HG02571 (cell line): ENCODE data around the gene LRG1.

Experiments used
- ATAC-seq: cut with Tn5 transposase; IDR thresholded peaks from one replicate; pipeline ENCODE4 v1.9.1; 2021; ENCODE audit warnings: mild to moderate bottlenecking, moderate library complexity; ENCODE audit not compliant: unreplicated experiment

LRG1 gene, protein sequence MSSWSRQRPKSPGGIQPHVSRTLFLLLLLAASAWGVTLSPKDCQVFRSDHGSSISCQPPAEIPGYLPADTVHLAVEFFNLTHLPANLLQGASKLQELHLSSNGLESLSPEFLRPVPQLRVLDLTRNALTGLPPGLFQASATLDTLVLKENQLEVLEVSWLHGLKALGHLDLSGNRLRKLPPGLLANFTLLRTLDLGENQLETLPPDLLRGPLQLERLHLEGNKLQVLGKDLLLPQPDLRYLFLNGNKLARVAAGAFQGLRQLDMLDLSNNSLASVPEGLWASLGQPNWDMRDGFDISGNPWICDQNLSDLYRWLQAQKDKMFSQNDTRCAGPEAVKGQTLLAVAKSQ

DNA sequence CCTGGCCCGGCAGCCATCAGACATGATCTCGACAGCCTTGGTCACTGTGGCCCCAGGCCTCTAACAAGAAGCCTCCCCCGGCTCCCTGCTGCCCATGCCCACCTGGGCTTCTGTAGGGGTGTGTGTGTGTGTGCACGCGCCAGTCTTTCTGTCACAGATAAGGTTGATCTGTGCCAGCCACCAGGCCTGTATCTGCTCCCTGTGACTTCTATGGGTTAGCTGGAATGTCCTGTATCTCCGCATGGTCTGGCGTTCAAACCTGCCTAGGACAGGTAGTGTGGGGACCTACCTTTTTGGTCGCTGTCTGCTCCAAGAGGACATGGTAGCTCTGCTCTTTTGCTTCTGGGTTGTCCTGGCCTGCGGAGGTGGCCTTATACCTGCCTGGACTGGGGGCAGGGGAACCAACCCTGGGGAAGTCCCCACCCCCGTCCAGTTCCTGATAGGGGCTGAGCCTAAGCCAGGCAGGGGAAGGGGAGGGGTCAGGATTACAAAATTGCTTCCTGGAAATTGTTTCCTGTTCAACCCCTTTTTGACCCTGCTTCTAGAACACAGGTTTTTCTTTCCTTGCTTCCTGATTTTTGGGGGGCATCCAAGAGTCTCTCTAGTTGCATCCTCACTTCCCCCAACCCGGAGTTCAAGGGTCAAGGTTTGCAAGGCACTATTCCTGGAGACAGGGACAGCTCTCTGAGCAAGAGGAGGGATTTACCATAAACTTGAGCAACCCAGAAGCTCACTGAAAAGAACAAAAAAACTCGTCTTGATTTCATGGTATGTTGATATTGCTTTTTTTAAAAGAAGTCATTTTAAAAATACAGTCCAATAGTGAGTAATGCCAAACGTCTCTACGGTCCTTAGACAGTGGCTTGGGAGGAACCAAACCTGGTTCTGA is at the start of gene LRG1:
Gene LRG1 (minus strand): TSS at position 344 of the 889 bp plus-strand sequence. CDS start 23 bp downstream, at position 321.
- no peak for ATAC-seq

DNA sequence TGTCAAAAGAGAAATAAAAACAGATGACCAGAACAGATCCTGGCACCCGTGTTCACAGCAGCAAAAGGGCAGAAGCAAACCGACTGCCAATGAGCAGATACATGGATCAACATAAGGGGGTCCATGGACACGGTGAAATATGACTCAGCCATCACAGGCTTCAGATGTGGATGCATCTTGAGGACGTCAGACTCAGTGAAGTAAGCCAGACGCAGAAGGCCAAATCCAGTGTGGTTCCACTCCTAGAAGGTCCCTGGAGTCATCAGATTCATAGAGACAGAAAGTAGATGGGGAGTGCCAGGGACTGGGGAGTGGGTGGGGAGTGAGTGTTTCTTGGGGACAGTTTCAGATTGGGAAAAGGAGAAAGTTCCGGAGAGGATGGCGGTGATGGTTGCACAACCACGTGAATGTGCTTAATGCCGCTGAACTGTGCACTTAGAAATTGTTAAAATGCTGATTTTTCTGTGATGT is 48.5 kb upstream of the LRG1 start:
- ATAC-seq, result no peak

DNA sequence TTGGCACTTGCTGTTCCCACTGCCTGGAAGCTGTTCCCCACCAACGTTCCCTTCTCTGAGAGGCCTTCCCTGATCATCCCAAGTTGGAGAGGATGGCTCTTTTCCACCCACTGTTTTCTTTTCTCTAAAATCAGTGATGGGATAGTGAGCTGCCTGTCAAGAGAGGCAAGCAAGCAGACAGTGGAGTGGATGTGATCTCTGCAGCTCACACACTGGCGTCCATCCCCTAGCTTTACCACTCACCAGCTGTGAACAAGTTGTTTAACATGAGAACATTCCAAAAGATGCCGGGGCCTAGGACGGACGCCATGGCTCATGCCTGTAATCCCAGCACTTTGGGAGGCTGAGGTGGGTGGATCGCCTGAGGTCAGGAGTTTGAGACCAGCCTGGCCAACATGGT is 47.7 kb upstream of the LRG1 start:
- ATAC-seq, result no peak

DNA sequence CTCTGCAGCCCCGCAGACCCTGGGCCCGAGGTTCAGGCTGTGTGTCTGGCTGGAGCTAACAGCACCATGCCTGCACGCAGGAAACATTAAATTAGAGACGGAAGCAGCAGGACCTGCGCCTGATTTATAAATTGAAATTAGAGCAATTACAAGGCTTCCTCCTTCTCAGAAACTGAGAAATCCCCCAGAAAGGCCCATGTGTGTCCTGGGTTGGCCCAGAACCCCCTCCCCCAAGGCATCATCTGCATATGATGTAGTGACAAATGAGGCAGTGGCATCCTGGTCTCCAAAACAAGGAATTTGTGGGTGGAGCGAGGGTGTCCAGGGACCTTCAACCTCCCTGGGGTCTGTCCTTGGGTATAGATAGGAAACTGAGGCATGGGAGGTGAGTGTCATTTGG is 46.9 kb upstream of the LRG1 start:
- ATAC-seq, result no peak

DNA sequence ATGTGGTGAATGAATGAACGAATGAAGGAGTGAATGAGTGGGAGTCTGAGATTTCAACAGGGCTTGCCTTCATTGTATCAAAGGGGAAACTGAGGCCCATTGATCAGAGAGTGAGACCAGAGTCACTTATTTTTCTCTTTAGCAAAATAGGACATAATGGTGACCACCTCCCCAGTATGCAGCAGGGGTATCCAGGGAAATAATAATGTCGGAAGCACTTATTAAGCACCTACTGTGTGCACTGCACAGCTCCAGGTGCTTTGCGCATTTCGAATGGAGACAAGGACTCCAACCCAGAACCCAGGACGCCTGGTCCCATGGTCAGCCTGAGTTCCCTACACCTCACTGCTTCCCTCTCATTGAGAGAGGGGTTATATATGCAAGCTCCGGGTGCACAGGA is 46.4 kb upstream of the LRG1 start:
- no peak for ATAC-seq

DNA sequence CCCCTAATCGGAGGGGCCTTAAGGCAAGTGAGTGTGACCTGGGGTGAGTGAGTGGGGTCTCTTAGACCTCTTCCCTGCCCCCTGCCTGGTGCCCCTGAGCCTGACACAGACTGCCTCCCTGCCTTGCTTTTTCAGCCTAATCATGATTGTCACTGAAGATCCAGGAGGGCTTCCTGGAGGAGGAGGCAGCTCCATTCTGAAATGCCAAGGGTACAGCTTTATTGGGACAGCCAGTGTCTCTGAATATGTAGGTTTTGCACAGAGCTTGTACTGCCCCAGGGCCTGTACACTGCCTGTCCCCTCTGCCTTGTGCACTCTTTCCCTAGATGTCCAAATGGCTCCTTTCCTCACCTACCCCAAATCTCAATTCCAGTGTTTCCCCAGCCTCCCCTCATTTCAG is 45.7 kb upstream of the LRG1 start:
- no peak for ATAC-seq

DNA sequence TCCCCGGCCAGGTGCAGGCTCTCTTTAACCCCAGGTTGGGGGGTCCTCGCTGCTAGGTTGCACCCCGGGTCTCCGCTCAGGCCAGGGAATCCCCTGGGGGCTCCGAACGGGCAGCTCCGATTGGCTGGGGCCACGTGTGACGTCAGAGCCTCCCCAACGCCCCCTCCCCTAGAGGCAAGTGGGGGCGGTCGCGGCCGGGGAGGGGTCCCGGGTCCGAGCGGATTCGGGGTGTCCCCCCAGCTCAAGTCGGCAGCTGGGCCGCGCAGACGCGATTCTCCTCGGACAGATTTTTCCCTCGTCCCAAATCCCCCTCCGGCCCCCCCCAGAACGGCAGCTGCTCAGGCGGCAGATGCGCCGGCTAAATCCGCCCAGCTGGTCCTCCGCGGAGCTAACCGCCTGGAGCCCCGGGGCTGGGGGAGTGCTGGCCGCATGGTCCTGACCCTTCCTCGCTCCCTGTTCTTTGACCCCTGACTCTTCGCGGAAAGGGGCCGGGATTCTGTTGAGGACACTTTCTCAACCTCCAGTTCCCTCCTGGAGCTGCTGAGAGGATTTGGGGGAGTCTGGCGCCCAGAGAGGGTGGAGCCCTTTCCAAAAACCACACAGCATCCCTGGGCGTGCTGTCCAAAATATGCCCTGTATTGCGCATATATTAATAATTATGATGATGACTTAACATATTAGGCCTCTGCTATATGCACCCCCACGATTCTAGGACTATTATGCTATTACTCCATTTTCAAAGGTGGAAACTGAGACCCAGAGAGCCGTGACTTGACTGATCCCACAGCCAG is 45.0 kb upstream of the LRG1 start:
- ATAC-seq, result no peak

DNA sequence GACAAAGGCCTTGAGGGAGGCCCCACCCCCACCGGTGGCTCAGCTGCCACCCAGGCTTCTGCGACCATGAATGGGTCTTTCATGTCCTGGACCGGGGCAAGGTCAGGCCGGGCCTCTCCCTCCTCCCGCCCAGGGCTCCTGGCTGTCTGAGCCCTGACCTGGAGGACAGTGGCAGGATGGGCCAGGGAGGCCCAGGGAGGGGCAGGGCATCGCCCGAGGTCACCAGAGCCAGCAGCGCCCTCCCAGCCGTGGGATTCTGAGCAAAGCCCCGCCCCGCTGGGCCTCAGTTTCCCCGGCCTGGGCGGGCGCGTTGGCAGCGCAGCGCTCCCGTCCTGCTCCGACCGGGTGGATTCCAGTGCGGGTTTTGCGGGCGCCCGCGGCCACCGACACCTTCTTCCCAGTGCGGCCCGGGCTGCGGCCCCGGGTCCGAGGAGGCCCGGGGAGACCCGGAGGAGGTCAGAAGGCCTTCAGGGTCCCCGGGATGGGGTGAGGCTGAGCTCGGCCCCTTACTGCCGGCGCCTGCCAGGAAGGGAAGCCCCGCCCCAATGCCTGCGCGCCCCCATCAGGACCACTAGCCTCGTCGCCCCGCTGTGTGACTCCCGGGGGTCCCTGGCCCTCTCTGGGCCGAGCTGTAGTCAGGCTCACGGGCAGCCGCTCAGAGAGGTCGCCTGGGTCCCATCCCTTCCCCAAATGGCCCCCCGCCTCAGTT is 44.3 kb upstream of the LRG1 start:
- ATAC-seq, result no peak

DNA sequence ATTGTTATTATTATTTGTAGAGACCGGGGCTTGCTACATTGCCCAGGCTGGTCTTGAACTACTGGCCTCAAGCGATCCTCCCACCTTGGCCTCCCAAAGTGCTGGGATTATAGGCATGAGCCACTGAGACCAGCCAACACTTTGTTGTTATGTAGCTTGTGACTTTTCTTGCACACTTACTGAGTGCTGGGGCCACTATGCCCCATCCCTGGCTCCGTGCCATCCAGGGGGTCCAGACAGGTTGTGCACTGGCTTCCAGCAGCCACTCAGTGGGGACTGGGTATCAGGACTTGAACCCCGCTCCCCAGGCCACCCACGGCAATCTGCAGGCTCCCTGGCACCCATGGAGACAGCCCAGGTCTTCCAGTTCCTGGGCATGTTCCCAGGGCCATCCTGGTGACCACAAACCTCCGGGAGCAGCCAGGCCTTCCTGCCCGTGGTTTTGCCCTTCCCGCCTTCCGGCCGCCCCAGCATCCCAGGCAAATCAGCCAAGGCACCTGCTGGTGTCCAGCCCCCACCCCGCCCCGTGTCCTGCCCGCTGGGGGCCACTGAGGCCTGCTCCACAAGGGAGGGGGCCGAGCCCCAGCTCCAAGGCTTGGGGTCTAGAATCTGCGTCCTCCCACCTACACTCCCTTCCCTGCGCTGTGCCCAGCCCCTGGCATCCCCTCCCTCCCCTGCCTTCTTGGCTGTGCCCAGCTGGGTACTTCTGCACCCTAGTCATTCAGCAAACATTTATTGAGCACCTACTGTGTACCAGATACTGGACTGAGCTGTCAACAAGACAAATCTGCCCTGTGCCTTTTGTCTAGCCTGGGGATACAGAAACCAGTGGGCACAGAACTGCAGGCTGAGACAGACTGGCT is 43.4 kb upstream of the LRG1 start:
- no peak for ATAC-seq

DNA sequence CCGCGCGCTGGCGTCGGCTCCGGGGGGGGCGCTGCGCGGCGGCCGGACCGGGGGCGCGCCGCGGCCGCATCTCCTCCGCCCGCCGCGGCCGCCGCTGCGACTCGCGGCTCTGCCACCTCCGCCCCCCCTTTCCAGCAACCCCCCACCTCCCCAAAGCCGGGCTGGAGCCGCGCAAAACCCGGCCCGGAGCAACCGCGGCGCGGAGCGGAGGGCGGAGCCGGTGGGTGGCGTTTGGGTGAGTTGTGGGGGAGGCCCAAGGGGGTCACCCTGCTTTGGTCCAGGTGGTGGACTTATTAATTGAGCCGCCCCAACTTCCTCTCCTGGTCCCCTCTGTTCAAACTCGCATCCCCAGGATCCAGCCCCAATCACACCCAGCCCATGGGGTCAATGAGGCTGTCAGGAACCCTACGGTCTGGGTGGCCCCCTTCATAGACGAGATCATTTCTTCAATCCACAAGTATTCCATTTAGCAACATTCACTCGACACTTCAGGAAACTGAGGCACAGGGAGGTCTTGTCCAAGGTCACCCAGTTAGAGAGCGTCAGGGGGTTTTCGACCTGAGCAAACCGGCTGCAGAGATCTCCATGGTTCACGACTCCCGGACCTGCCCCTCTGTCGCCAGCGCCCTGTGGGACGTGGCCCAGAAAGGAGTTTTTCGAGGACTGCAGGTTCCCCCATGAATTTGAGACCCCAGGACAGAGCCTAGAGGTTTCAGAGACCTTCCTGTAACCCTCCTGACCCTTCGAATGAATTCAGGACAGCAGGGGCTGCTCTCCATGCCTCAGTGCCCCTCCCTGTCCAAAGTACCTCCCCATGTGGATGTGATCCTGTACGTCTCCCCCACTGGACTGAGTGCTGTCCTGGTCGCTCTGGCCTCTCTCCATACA is 42.1 kb upstream of the LRG1 start:
- ATAC-seq, result no peak

DNA sequence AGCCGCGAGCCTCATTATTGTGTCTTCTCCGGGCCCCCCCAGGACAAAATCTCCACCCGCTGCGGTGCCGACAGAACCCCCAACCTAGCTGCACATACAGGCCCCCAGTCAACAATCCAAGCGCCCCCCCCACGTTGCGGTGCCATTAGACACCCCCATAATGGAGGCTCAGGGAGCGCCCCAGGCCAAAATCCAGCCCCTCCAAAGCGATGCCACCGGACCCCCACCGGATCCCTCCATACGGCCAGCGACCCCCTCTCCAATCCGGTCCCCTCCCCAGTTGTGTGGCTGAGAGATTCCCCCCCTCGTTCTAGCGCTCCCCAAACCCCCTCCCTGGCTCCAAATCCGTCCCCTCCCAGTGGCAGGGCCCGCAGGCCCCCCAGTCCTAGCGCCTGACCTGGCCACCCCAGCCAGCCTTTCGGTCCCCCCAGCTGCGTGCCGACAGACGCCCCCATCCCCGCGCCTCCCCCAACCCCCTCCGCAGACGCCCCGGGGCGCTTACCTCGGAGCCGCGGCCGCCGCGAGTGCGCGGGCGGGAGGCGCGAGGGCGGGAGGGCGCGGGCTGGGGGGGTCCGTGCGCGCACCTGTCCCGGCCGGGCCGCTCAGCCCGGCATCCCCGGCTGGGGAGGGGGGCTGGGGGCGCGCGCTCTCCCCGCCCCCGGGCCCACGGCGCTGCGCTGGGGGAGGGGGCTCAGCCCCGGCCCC is 41.3 kb upstream of the LRG1 start:
- no peak for ATAC-seq

DNA sequence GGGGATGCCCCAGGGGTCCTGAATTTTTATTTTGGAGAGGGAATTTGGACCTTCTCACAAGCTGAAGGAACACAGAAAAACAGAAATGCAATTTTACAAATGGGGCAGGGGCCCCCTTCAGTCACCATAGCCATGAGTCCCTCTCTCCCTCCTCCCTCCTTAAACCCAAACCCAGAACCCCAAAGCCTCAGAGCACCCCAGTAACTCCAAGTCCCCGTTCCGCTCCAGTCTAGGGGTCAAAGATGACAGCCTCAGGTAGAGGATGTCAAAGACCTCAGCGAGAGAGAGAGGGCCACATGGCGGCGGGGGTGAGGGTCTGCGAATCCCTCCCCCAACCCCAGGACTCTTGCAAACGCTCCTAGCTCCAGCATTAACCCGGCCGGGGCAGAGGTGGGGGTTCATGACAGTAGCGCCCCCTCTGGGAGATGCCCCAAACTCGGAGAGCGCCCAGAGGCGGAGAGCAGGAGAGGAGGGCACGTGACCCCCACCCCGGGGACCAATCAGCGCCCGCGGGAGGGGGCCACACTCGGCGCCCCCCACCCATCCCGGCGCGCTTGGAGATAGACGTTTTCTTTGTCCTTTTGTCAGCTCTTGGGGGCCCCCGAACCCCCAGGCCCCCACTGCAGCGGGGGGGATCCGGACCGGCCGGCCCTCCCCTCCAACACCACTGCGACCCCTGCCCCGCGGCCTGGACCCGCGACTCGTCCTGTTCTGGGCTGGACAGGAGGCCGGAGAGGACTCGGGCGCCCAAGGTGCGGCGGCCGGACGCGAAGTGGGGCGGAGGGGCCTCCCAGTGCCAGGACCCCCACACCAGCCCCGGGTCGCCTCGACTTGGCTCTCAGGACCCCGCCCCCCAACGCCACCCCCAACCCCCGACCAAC is 40.4 kb upstream of the LRG1 start:
- no peak for ATAC-seq

DNA sequence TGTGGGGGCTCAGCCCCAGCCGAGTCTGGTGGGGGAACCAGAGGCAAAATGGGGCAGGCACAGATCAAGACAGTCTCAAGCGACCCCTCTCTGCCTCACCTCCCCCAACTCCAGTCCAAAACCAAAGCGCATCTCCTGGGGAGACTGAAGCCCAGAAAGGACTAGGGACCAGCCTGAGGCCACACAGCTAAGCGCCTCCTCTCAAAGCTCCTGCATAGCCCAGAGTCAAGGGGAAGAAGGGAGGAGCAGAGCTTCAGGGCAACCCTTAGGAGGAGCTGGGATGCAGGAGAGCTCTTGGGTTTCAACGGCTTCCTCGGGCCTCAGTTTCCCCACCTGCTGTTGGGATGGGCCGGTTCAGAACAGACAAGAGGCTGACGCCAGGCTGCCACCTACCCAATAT is 39.6 kb upstream of the LRG1 start:
- no peak for ATAC-seq

DNA sequence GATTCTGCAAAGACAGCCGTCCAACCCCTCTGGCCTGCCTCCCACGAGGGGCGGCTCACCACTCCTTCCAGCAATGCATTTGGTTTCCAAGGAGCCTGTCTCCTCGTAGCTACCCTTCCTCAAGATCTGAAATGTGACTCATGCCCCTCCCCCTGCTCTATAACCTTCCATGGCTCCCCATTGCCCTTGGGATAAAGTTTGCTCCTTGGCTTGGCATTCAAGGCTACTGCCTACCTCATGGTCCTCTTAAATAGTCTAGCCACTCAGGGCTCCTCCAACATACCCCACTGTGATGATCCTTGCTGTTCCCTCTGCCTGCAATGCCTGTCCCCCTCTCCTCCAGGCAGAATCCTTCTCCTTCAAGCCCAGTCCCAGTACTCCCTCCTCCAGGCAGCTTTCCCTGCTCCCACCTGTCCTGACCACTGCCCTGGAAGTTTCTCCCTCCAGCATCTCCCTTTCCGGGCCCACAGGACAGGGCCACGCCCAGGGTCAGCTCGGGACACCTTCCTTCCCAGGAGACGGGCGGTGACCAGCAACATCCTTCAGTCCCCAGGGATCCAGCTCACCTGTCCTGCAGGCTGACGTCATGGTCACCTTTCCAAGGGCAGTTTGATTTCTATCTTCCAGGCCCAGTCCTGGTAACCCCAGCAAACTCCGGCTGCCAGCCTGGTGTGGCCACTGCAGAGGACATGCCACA is 38.9 kb upstream of the LRG1 start:
- no peak for ATAC-seq

DNA sequence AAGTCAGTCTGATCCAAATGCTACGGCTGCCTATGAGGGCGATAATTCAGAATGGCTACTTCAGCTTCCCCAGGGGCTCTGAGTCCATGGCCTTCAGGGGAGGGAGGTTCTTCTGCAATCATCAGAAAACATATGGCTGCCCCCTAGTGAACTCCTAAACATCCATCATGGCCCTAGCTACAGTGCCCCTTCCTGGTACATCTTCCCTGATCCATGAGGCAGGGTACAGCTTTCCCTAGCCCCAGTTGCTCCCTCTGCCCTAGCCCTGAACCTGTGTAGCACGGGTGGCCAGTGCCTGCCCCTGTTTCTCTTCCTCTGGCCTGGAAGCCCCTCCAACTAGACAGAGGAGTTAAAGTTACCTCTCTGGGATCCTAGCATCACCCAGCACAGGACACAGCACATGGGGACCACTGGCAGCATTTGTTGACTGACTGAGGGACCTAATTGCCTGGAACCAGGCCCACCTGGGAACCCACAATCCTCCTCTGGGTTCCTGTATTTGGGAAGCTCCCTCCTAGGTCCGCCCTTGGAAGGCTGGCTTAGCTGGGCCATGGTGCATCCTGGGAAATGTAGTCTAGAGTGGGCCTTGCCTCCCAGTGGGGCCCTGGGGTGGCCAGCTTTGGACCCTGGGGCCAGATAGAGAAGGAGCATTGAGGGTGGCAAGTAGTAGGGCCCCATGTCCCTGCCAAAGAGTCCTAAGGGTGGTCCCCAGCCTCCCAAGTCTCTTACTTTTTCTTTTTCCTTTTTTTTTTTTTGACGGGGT is 37.4 kb upstream of the LRG1 start:
- no peak for ATAC-seq
